ENCODE results near the gene CLEC3B.

CLEC3B gene

DNA sequence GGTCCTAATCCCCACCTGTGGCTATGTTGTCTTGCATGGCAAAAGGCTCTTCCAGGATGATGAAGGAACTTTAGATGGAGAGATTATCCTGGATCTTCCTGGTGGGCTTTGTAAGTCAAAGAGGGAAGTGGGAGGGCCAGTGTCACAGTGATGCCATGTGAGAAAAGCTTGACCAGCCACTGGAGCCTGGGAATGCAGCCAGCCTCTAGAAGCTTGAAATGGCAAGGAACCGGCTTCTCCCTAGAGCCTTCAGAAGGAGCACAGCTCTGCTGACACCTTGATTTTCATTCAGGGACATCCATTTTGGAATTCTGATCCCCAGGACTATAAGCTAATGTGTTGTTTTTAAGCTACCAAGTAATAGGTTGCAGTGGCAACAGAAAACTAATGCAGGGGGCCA is 58.3 kb downstream of the CLEC3B start:
- in situ Hi-C loops (cut with HindIII; ENCODE audit: low pct_unique_long_range_greater_than_20kb, low sequenced_read_pairs), result no loop called here
- no peak for DNase-seq (ENCODE audit: low read depth in 1 of 2, low spot score in 1 of 2)
- no peak for TF ChIP-seq JUND (IDR thresholded peaks at IDR 0.05; ENCODE audit: low read depth)

DNA sequence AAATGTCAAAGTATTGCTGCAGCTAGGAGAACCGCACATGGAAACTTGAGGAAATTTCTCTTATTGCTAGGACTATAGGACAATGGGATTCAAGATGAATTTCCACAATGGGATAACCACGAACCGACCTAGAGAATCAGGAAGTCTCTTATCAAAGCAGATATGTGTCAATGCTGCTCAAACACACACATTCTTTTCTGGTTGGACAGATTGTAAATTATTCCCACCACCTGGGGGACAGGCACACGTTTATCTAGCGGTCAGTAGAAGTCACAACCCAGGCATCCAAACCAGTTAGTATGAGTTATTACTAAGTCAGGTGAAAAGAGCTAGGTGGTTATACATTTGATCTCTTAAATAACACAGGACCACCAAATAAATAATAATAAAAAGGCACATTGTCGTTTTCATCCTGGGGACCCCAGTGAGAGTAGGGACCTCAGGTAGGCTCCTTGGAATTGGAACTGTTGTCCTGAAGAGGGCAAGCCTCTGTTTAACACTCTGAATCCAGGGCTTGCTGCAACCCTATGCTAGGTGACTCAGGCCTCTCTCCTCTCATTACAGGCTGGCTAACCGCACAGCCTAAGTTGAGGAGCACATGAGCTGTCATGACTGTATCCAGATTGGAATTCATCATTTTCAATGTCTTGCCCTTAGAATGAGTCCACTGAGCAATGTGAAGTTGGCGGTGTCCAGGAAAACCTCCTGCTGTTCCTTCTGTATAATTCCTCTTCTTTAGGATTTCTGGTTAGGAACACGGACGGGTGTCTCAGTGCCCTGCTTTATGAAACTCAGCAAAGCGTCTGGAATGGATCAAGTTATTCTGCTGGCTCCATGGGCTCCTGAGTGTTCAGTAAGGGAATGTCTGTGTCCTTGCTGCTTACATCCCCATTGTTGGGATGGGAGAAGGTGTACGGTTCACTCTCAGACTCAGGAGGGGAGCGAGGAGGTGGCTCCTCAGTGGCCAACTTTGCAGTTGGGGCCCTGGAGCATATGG is 59.0 kb downstream of the CLEC3B start:
- no peak for TF ChIP-seq JUND (IDR thresholded peaks at IDR 0.05; ENCODE audit: low read depth)
- in situ Hi-C loops (cut with HindIII; ENCODE audit: low pct_unique_long_range_greater_than_20kb, low sequenced_read_pairs), result no loop called here
- DNase-seq (ENCODE audit: low read depth in 1 of 2, low spot score in 1 of 2), result no peak

All from T47D (cell line).